Activated CD8-positive, alpha-beta memory T cell treated with anti-CD3 and anti-CD28 coated beads, Interleukin-2, amount 50 U/mL, for 24 hours (primary cell): ENCODE measurements around the gene ZFHX3.
"Not testable (repeated sequence)": the region's sequence is repeated elsewhere in the genome, so short reads cannot be mapped to it uniquely, and the experiment has no call there.

Source experiments
- DNase-seq: peaks from one replicate; pipeline ENCODE4 v3.0.0-alpha.2; 2020; ENCODE audit errors: extremely low read depth

ZFHX3 gene

GRCh38 chr16:73000020-73000906 lies 47.7 kb downstream of the ZFHX3 start:
- DNase-seq, result no peak

GRCh38 chr16:72999541-73000019 lies 48.3 kb downstream of the ZFHX3 start:
- DNase-seq, result no peak

GRCh38 chr16:72997141-72997542 lies 50.8 kb downstream of the ZFHX3 start:
- DNase-seq, result no peak

GRCh38 chr16:72996291-72997062 lies 51.5 kb downstream of the ZFHX3 start:
- no peak for DNase-seq

GRCh38 chr16:72995882-72996270 lies 52.1 kb downstream of the ZFHX3 start:
- not testable (repeated sequence) for DNase-seq

GRCh38 chr16:72995151-72995881 lies 52.6 kb downstream of the ZFHX3 start:
- no peak for DNase-seq

- DNase-seq, result no peak
Measured at GRCh38 chr16:72992142-72992601, 55.8 kb downstream of the ZFHX3 start.

- DNase-seq, result no peak
Measured at GRCh38 chr16:72991644-72992043, 56.3 kb downstream of the ZFHX3 start.

- DNase-seq, result no peak
Measured at GRCh38 chr16:72991211-72991610, 56.7 kb downstream of the ZFHX3 start.

- no peak for DNase-seq
Measured at GRCh38 chr16:72990571-72990970, 57.4 kb downstream of the ZFHX3 start.

- DNase-seq, result no peak
Measured at GRCh38 chr16:72989579-72990551, 58.1 kb downstream of the ZFHX3 start.

GRCh38 chr16:72989203-72989578 lies 58.7 kb downstream of the ZFHX3 start:
- DNase-seq, result not testable (repeated sequence)

GRCh38 chr16:72988569-72988968 lies 59.4 kb downstream of the ZFHX3 start:
- no peak for DNase-seq

- no peak for DNase-seq
Measured at GRCh38 chr16:72987480-72987901, 60.4 kb downstream of the ZFHX3 start.

- no peak for DNase-seq
Measured at GRCh38 chr16:72985995-72986394, 61.9 kb downstream of the ZFHX3 start.

GRCh38 chr16:72985148-72985941 lies 62.6 kb downstream of the ZFHX3 start:
- DNase-seq, result no peak

GRCh38 chr16:72983728-72984350 lies 64.1 kb downstream of the ZFHX3 start:
- no peak for DNase-seq

GRCh38 chr16:72983241-72983640 lies 64.7 kb downstream of the ZFHX3 start:
- DNase-seq, result no peak

GRCh38 chr16:72979974-72980373 lies 68.0 kb downstream of the ZFHX3 start:
- DNase-seq, result no peak
